HCT116 (cell line): ENCODE measurements around the gene RSAD1. TPM values are rescaled to one million over a fixed set of nuclear protein-coding genes. Genes with fewer than 3 reads are reported as not detected.

ENCODE experiments used
- ATAC-seq: fragments of 200-7000 bp; cut with Tn5 transposase; 2 replicates; pipeline ENCODE4 v1.9.1; 2020; ENCODE audit warnings: mild to moderate bottlenecking, moderate library complexity
- BruUV-seq: library from RNA; stranded (reverse); fragments of 400-500 nt; replicated peaks from 2 replicates; lab custom pipeline; 2021; lab: Mats Ljungman, UMichigan
- CTCF ChIA-PET: fragments of 300-600 bp; sonication (Branson Sonifier 250); formaldehyde crosslinking; loops from one replicate; lab custom pipeline; 2021; ENCODE audit warnings: antibody characterized with exemption; lab: Charles Lee
- POLR2A ChIA-PET: fragments of 300-600, 350-600 bp; sonication (Branson Sonifier 250); formaldehyde crosslinking; loops from one replicate; lab custom pipeline; 2021; ENCODE audit warnings: antibody characterized with exemption; lab: Charles Lee
- RAD21 ChIA-PET, 2 experiments: fragments of 300-600 bp; sonication (Branson Sonifier 250); formaldehyde crosslinking; loops; one replicate each; lab custom pipeline; 2023; ENCODE audit warnings: low total read pairs in 2 of 2; ENCODE audit not compliant: uncharacterized antibody in 2 of 2, unreplicated experiment in 2 of 2, low non-redundant PET in 1 of 2; lab: Charles Lee
- DNase-seq: peaks from one replicate; pipeline ENCODE4 v3.0.0-alpha.2; 2010; ENCODE audit warnings: low read depth, low spot score
- H2AFZ ChIP-seq: fragments of 200-600 bp; shearing (Covaris generic), sonication (generic); 2 replicates; pipeline ENCODE4 v1.6.1; 2017; ENCODE audit warnings: low read depth, mixed run types, mixed read lengths, antibody characterized with exemption, low read length; ENCODE audit not compliant: poor library complexity, severe bottlenecking
- H3K27ac ChIP-seq: 2 replicates; pipeline ENCODE4 v1.5.1; 2012; ENCODE audit warnings: low read depth, low read length
- H3K27me3 ChIP-seq: fragments of 200-600 bp; sonication (generic); 2 replicates; pipeline ENCODE4 v1.6.1; 2016; ENCODE audit warnings: mixed run types, low read length, mixed read lengths; ENCODE audit not compliant: insufficient read depth
- H3K36me3 ChIP-seq, 2 experiments: fragments of 200-500 bp in 1 of 2; fragments of 200-600 bp in 1 of 2; sonication (Bioruptor generic) in 1 of 2; sonication (generic) in 1 of 2; 2 replicates each; pipeline versions ENCODE4 v1.5.1 to v1.6.1; 2014 to 2016; ENCODE audit warnings: low read length in 2 of 2, inconsistent platforms in 1 of 2, mixed read lengths in 1 of 2, mixed run types in 1 of 2; ENCODE audit not compliant: insufficient read depth in 2 of 2, control insufficient read depth in 1 of 2
- H3K4me1 ChIP-seq, 2 experiments: fragments of 200-600 bp in 1 of 2; sonication (generic) in 1 of 2; 2 replicates each; pipeline versions ENCODE4 v1.5.1 to v1.6.1; 2012 to 2017; ENCODE audit warnings: low read length in 2 of 2, inconsistent platforms in 1 of 2, mild to moderate bottlenecking in 1 of 2, mixed read lengths in 1 of 2, mixed run types in 1 of 2, moderate library complexity in 1 of 2; ENCODE audit not compliant: insufficient read depth in 2 of 2, control insufficient read depth in 1 of 2
- H3K4me2 ChIP-seq: fragments of 200-600 bp; sonication (generic); 2 replicates; pipeline ENCODE4 v1.6.1; 2017; ENCODE audit warnings: mixed run types, low read length, mixed read lengths
- H3K4me3 ChIP-seq, 2 experiments: fragments of 200-600 bp in 1 of 2; sonication (generic) in 1 of 2; replicated peaks in 1 of 2; 2 replicates each; pipeline ENCODE4 v1.5.1; 2011 to 2016; ENCODE audit warnings: low read length in 2 of 2, control low read depth in 1 of 2, low read depth in 1 of 2, mild to moderate bottlenecking in 1 of 2, mixed read lengths in 1 of 2, mixed run types in 1 of 2
- H3K79me2 ChIP-seq: fragments of 200-600 bp; sonication (generic); 2 replicates; pipeline ENCODE4 v1.6.1; 2017; ENCODE audit warnings: mild to moderate bottlenecking, mixed run types, low read length, moderate library complexity, mixed read lengths; ENCODE audit not compliant: insufficient read depth
- H3K9ac ChIP-seq: fragments of 200-600 bp; sonication (generic); 2 replicates; pipeline ENCODE4 v1.6.1; 2016; ENCODE audit warnings: low read length, mixed read lengths
- H3K9me2 ChIP-seq: fragments of 200-600 bp; sonication (generic), shearing (Covaris generic); 2 replicates; pipeline ENCODE4 v1.6.1; 2017; ENCODE audit warnings: mixed run types, mild to moderate bottlenecking, moderate library complexity; ENCODE audit not compliant: insufficient read depth
- H3K9me3 ChIP-seq, 2 experiments: fragments of 200-500 bp in 1 of 2; fragments of 200-600 bp in 1 of 2; sonication (Bioruptor generic) in 1 of 2; sonication (generic) in 1 of 2; 2 replicates each; pipeline ENCODE4 v1.6.1; 2014 to 2017; ENCODE audit warnings: low read length in 2 of 2, mixed read lengths in 2 of 2, inconsistent platforms in 1 of 2, low read depth in 1 of 2, mild to moderate bottlenecking in 1 of 2, mixed run types in 1 of 2, moderate library complexity in 1 of 2; ENCODE audit not compliant: control insufficient read depth in 1 of 2, insufficient read depth in 1 of 2
- H4K20me1 ChIP-seq: fragments of 200-600 bp; sonication (generic), shearing (Covaris generic); 2 replicates; pipeline ENCODE4 v1.6.1; 2017; ENCODE audit warnings: mixed run types, mild to moderate bottlenecking, moderate library complexity; ENCODE audit not compliant: insufficient read depth
- CBX3 ChIP-seq: IDR thresholded peaks from 2 replicates; pipeline ENCODE4 v1.6.1; 2012; ENCODE audit warnings: low read depth
- CEBPB ChIP-seq: IDR thresholded peaks from 2 replicates; pipeline ENCODE4 v1.6.1; 2012; ENCODE audit warnings: low read depth
- CTCF ChIP-seq, 3 experiments: fragments of 200-600 bp in 1 of 3; sonication (generic) in 1 of 3; IDR thresholded peaks in 2 of 3; conservative IDR thresholded peaks in 1 of 3; 2 replicates each; pipeline ENCODE4 v1.5.1; 2012 to 2017; ENCODE audit warnings: low read depth in 2 of 3, low read length in 2 of 3, antibody characterized with exemption in 1 of 3, borderline replicate concordance in 1 of 3, control low read depth in 1 of 3, mild to moderate bottlenecking in 1 of 3, mixed read lengths in 1 of 3, mixed run types in 1 of 3, moderate library complexity in 1 of 3; ENCODE audit not compliant: insufficient read depth in 1 of 3
- EGR1 ChIP-seq: IDR thresholded peaks from 2 replicates; pipeline ENCODE4 v1.6.1; 2012; ENCODE audit warnings: low read depth
- ELF1 ChIP-seq: IDR thresholded peaks from 2 replicates; pipeline ENCODE4 v1.6.1; 2012; ENCODE audit warnings: low read depth, borderline replicate concordance
- EZH2 ChIP-seq: fragments of 200-600 bp; sonication (generic); IDR thresholded peaks from 2 replicates; pipeline ENCODE4 v1.6.1; 2017; ENCODE audit warnings: antibody characterized with exemption, mixed run types
- EZH2phosphoT487 ChIP-seq: fragments of 200-600 bp; IDR thresholded peaks from 2 replicates; pipeline ENCODE4 v1.6.1; 2018; ENCODE audit warnings: antibody characterized with exemption, borderline replicate concordance
- FOSL1 ChIP-seq: IDR thresholded peaks from 2 replicates; pipeline ENCODE4 v1.6.1; 2012; ENCODE audit warnings: low read depth
- MAX ChIP-seq: IDR thresholded peaks from 2 replicates; pipeline ENCODE4 v1.6.1; 2012
- POLR2A ChIP-seq: IDR thresholded peaks from 2 replicates; pipeline ENCODE4 v1.7.0; 2011; ENCODE audit warnings: borderline replicate concordance; ENCODE audit not compliant: insufficient read depth, insufficient read length; ENCODE audit errors: extremely low read depth
- POLR2AphosphoS5 ChIP-seq: IDR thresholded peaks from 2 replicates; pipeline ENCODE4 v1.6.1; 2011; ENCODE audit warnings: mild to moderate bottlenecking, low read depth, low read length, moderate library complexity
- RAD21 ChIP-seq: IDR thresholded peaks from 2 replicates; pipeline ENCODE4 v1.6.1; 2012; ENCODE audit warnings: low read depth, mild to moderate bottlenecking
- REST ChIP-seq: IDR thresholded peaks from 2 replicates; pipeline ENCODE4 v1.6.1; 2012; ENCODE audit warnings: low read depth
- SIN3A ChIP-seq: IDR thresholded peaks from 2 replicates; pipeline ENCODE4 v1.6.1; 2012; ENCODE audit warnings: low read depth
- SP1 ChIP-seq: IDR thresholded peaks from 2 replicates; pipeline ENCODE4 v1.6.1; 2012; ENCODE audit warnings: low read depth
- TCF7L2 ChIP-seq: IDR thresholded peaks from 2 replicates; pipeline ENCODE4 v1.7.0; 2011; ENCODE audit warnings: borderline replicate concordance, inconsistent platforms; ENCODE audit not compliant: insufficient read depth, insufficient read length; ENCODE audit errors: extremely low read depth
- ZNF274 ChIP-seq: fragments of 200-500 bp; sonication (Bioruptor generic); IDR thresholded peaks from 2 replicates; pipeline ENCODE4 v1.6.1; 2014; ENCODE audit warnings: mild to moderate bottlenecking, low read depth, low read length, inconsistent platforms
- intact Hi-C: fragments of 100-400 bp; cut with micrococcal nuclease; formaldehyde crosslinking; loops from 2 replicates; pipeline ENCODE4 v1.10.0; 2022
- total RNA-seq: library from RNA; stranded (reverse); gene quantifications from one replicate; pipeline ENCODE4 v1.2.1, GENCODE V29; 2021; ENCODE audit not compliant: unreplicated experiment

The RSAD1 gene
- total RNA-seq, 1 experiment from 2014 or later: 82.7 TPM

GRCh38 chr17:50457621-50458020 lies 21.0 kb upstream of the RSAD1 start:
- peaks cover 22 to 41% of the 10 kb centered on the region in 2 experiments for H3K4me1 ChIP-seq
- no TSS peak for BruUV-seq
- H3K9me2 ChIP-seq: no peaks in the 10 kb centered on the region
- H3K9me3 ChIP-seq: no peaks in the 10 kb centered on the region
- ChIA-PET POLR2A (no interaction called here), CTCF (no interaction called here), RAD21 (no interaction called here)
- no peak for ATAC-seq
- H2AFZ ChIP-seq: no peak overlapping the region
- no peaks in the 10 kb centered on the region for H4K20me1 ChIP-seq
- no peak for DNase-seq
- no peaks in the 10 kb centered on the region for H3K79me2 ChIP-seq
- H3K9ac ChIP-seq: no peak overlapping the region
- H3K4me3 ChIP-seq: no peak overlapping the region
- no peaks in the 10 kb centered on the region for H3K27me3 ChIP-seq
- no peak overlapping the region for H3K4me2 ChIP-seq
- no peak overlapping the region for H3K27ac ChIP-seq
- intact Hi-C loops: no loop called here
- no peaks in the 10 kb centered on the region for H3K36me3 ChIP-seq
- TF ChIP-seq CBX3: no peak
- TF ChIP-seq ELF1: no peak
- TF ChIP-seq RAD21: no peak
- TF ChIP-seq MAX: no peak
- no peak for TF ChIP-seq POLR2A

- intact Hi-C loops: no loop called here
- Histone ChIP-seq H3K79me2 (no peaks in the 10 kb centered on the region), H3K9me2 (no peaks in the 10 kb centered on the region), H3K4me2 (peak overlapping the region; percentile 37; the same call in 1 of the 2 replicates), H4K20me1 (no peaks in the 10 kb centered on the region), H3K9me3 (no peaks in the 10 kb centered on the region), H3K36me3 (no peaks in the 10 kb centered on the region), H3K9ac (no peak overlapping the region), H3K27me3 (no peaks in the 10 kb centered on the region), H3K27ac (no peak overlapping the region; the same call in 1 of the 2 replicates), H3K4me1 (peaks cover 19 to 36% of the 10 kb centered on the region in 2 experiments), H3K4me3 (no peak overlapping the region), H2AFZ (no peak overlapping the region)
- CTCF ChIA-PET: interaction anchor here (1.7 kb wide), 1 partner anchor 61 kb away, joined by 4 read pairs; the partner anchor contains the start of gene LRRC59
- DNase-seq (no peak), ATAC-seq (no peak)
- BruUV-seq: no TSS peak
- POLR2A ChIA-PET: interaction anchor here (1.0 kb wide), 1 partner anchor 10 kb away, joined by 3 read pairs; no protein-coding TSS in a partner anchor
- RAD21 ChIA-PET: no interaction called here
- TF ChIP-seq EGR1: no peak
- no peak for TF ChIP-seq SP1
- TF ChIP-seq CEBPB: no peak
- no peak for TF ChIP-seq ZNF274
- no peak for TF ChIP-seq CTCF (IDR thresholded peaks at IDR 0.05 in 2 of 3, conservative IDR thresholded peaks at IDR 0.05 in 1 of 3; ENCODE audit: borderline replicate concordance in 1 of 3, insufficient read depth in 1 of 3, low read depth in 2 of 3, low read length in 2 of 3)
- TF ChIP-seq POLR2AphosphoS5: no peak
- no peak for TF ChIP-seq CBX3
- TF ChIP-seq TCF7L2: no peak
- TF ChIP-seq RAD21: no peak
- TF ChIP-seq REST: no peak
- no peak for TF ChIP-seq FOSL1
- no peak for TF ChIP-seq EZH2
- no peak for TF ChIP-seq SIN3A
- no peak for TF ChIP-seq EZH2phosphoT487
These were observed 20.4 kb upstream of the RSAD1 start for GRCh38 chr17:50458270-50458669.
